HepG2 (cell line): ENCODE results near the gene KIF26B. TPM values are rescaled to one million over a fixed set of nuclear protein-coding genes. Genes with fewer than 3 reads are reported as not detected.

Experiments
- NONO ChIP-seq, 2 experiments: fragments of 450-650 bp in 1 of 2; sonication (generic) in 1 of 2; formaldehyde crosslinking in 1 of 2; IDR thresholded peaks in 1 of 2; conservative IDR thresholded peaks in 1 of 2; 2 replicates each; pipeline versions ENCODE4 v1.6.1 to v1.8.0; 2017 to 2022; ENCODE audit warnings: mild to moderate bottlenecking in 1 of 2, missing genetic modification reagents in 1 of 2, moderate library complexity in 1 of 2
- UBTF ChIP-seq: sonication (generic); formaldehyde crosslinking; IDR thresholded peaks from 2 replicates; pipeline ENCODE4 v1.4.0; 2020; ENCODE audit warnings: mild to moderate bottlenecking, missing genetic modification reagents
- ZNF263 ChIP-seq: sonication (generic); formaldehyde crosslinking; IDR thresholded peaks from 2 replicates; pipeline ENCODE4 v1.4.0; 2020; ENCODE audit warnings: missing genetic modification reagents
- ZNF503 ChIP-seq: sonication (generic); formaldehyde crosslinking; IDR thresholded peaks from 2 replicates; pipeline ENCODE4 v1.4.0; 2020; ENCODE audit warnings: missing genetic modification reagents
- polyA plus RNA-seq, 8 experiments: library from polyadenylated mRNA; depleted of rRNA in 3 of 8; stranded (reverse) in 7 of 8; unstranded in 1 of 8; fragments of >200 nt; fragmentation: Illumina TruSeq in 4 of 8; extraction: Trizol in 4 of 8; gene quantifications; 2 replicates each; pipeline versions ENCODE4 v1.2.1 to v1.2.3, GENCODE V29; 2011 to 2016; ENCODE audit warnings: low read depth in 4 of 8, missing spikeins in 1 of 8, mixed read lengths in 1 of 8; ENCODE audit not compliant: insufficient read depth in 1 of 8
- total RNA-seq, 5 experiments: library from RNA; depleted of rRNA; stranded (reverse); fragments of >200 nt; fragmentation: Illumina TruSeq; extraction: Trizol; gene quantifications; 2 replicates each; pipeline ENCODE4 v1.2.3, GENCODE V29; 2016; ENCODE audit warnings: low read depth in 1 of 5
- TF ChIP-seq, protein P1 (sequence below): sonication (generic); formaldehyde crosslinking; IDR thresholded peaks from 2 replicates; pipeline ENCODE4 v1.4.0; 2020; ENCODE audit warnings: mild to moderate bottlenecking, missing genetic modification reagents, borderline replicate concordance

The KIF26B gene
- total and polyA plus RNA-seq, 2 of the 13 experiments (the other 11 are each of a cell fraction or from before 2014, with no cell fraction given) = 0.08 to 0.09 TPM

- TF ChIP-seq, protein P1, sequence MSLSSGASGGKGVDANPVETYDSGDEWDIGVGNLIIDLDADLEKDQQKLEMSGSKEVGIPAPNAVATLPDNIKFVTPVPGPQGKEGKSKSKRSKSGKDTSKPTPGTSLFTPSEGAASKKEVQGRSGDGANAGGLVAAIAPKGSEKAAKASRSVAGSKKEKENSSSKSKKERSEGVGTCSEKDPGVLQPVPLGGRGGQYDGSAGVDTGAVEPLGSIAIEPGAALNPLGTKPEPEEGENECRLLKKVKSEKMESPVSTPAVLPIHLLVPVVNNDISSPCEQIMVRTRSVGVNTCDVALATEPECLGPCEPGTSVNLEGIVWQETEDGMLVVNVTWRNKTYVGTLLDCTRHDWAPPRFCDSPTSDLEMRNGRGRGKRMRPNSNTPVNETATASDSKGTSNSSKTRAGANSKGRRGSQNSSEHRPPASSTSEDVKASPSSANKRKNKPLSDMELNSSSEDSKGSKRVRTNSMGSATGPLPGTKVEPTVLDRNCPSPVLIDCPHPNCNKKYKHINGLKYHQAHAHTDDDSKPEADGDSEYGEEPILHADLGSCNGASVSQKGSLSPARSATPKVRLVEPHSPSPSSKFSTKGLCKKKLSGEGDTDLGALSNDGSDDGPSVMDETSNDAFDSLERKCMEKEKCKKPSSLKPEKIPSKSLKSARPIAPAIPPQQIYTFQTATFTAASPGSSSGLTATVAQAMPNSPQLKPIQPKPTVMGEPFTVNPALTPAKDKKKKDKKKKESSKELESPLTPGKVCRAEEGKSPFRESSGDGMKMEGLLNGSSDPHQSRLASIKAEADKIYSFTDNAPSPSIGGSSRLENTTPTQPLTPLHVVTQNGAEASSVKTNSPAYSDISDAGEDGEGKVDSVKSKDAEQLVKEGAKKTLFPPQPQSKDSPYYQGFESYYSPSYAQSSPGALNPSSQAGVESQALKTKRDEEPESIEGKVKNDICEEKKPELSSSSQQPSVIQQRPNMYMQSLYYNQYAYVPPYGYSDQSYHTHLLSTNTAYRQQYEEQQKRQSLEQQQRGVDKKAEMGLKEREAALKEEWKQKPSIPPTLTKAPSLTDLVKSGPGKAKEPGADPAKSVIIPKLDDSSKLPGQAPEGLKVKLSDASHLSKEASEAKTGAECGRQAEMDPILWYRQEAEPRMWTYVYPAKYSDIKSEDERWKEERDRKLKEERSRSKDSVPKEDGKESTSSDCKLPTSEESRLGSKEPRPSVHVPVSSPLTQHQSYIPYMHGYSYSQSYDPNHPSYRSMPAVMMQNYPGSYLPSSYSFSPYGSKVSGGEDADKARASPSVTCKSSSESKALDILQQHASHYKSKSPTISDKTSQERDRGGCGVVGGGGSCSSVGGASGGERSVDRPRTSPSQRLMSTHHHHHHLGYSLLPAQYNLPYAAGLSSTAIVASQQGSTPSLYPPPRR (CRISPR knock-in tag) = peak; percentile 94
- TF ChIP-seq ZNF263 (CRISPR knock-in tag) (peak; percentile 94), NONO (IDR thresholded peaks at IDR 0.05) (no peak), NONO (CRISPR knock-in tag; conservative IDR thresholded peaks at IDR 0.05) (peak; percentile 36; the same call in 1 of the 2 replicates), UBTF (CRISPR knock-in tag) (0 out of 2 replicates have a peak, but pooled peaks have one; percentile 1), ZNF503 (CRISPR knock-in tag) (peak; percentile 50; the same call in 1 of the 2 replicates)
Measured at GRCh38 chr1:245156736-245157505, 2.1 kb downstream of the KIF26B start (continued).
